ENCODE results near the gene MARK2.

DNA sequence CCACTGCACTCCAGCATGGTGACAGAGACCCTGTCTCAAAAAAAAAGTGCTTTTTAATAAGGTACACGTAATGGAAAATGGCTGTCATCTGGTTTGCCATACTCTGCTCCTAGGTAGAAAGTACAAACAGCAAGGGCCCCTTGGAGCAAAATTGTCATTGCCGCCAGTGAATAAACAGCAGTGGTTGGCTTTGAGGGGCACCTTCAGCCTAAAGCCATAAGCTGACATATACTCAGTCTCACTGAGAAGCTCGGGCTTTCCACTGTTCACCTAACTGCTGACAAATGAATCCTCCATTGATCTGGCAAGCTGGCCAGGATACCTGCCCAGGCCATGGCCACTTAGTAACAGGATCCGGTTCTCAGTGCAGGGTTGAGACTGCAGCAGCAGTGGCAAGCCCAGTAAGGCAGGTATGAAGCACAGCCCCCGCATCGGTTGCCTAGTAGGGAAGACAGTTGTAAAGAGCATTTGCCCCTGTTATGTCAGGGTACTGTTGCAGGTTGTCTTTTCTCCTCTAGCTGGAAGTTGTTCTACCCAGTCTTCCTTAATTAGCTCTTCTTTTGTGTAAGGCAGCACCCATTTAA is 38.8 kb downstream of the MARK2 start:
- TF ChIP-seq CTCF (IDR thresholded peaks at IDR 0.05) (no peak), POLR2A (IDR thresholded peaks at IDR 0.05) (no peak)

Data from Peyer's patch (tissue), 4 donors.